ENCODE data around the gene SNX3. TPM values are rescaled to one million over a fixed set of nuclear protein-coding genes. Genes with fewer than 3 reads are reported as not detected.

SNX3 gene
- total RNA-seq, 1 experiment from 2014 or later = 158 TPM

GRCh38 chr6:108170332-108171290 lies 90.2 kb downstream of the SNX3 start:
- peaks cover 8% of the 10 kb centered on the region for H3K36me3 Mint-ChIP-seq (ENCODE audit: insufficient read depth, unreplicated experiment)
- no peaks in the 10 kb centered on the region for H3K9me3 Mint-ChIP-seq (ENCODE audit: low read depth, unreplicated experiment)
- no peak overlapping the region for H3K27ac Mint-ChIP-seq (ENCODE audit: unreplicated experiment)
- no peak for TF ChIP-seq CTCF (IDR thresholded peaks at IDR 0.05; ENCODE audit: unreplicated experiment)
- BruUV-seq (replicated peaks) = no TSS peak
- CTCF ChIA-PET = no interaction called here
- DNase-seq = no peak
- H3K27me3 Mint-ChIP-seq (ENCODE audit: unreplicated experiment) = peaks cover 62% of the 10 kb centered on the region
- no peaks in the 10 kb centered on the region for H3K4me1 Mint-ChIP-seq (ENCODE audit: low read depth, unreplicated experiment)
- intact Hi-C loops (cut with micrococcal nuclease; ENCODE audit: unreplicated experiment) = loop anchor here (10.0 kb wide), 1 partner anchor 324 kb away; no protein-coding TSS in a partner anchor
- H3K4me3 Mint-ChIP-seq (ENCODE audit: low read depth, unreplicated experiment) = no peak overlapping the region

- DNase-seq = no peak
- Mint-ChIP-seq H3K4me3 (ENCODE audit: low read depth, unreplicated experiment) (peak overlapping the region; percentile 60), H3K27me3 (ENCODE audit: unreplicated experiment) (peaks cover 64% of the 10 kb centered on the region), H3K36me3 (ENCODE audit: insufficient read depth, unreplicated experiment) (no peaks in the 10 kb centered on the region), H3K9me3 (ENCODE audit: low read depth, unreplicated experiment) (no peaks in the 10 kb centered on the region), H3K27ac (ENCODE audit: unreplicated experiment) (no peak overlapping the region), H3K4me1 (ENCODE audit: low read depth, unreplicated experiment) (no peaks in the 10 kb centered on the region)
- TF ChIP-seq CTCF (IDR thresholded peaks at IDR 0.05; ENCODE audit: unreplicated experiment) = no peak
- no TSS peak for BruUV-seq (replicated peaks)
- intact Hi-C loops (cut with micrococcal nuclease; ENCODE audit: unreplicated experiment) = loop anchor here (10.0 kb wide), 1 partner anchor 325 kb away; no protein-coding TSS in a partner anchor
- CTCF ChIA-PET = interaction anchor here (0.9 kb wide), 1 partner anchor 56 kb away, joined by 3 read pairs; no protein-coding TSS in a partner anchor
Observed at GRCh38 chr6:108169464-108170331, 91.1 kb downstream of the SNX3 start.

GRCh38 chr6:108168501-108169463 lies 92.1 kb downstream of the SNX3 start:
- H3K27me3 Mint-ChIP-seq (ENCODE audit: unreplicated experiment) = peaks cover 73% of the 10 kb centered on the region
- no peak overlapping the region for H3K27ac Mint-ChIP-seq (ENCODE audit: unreplicated experiment)
- no peaks in the 10 kb centered on the region for H3K4me1 Mint-ChIP-seq (ENCODE audit: low read depth, unreplicated experiment)
- CTCF ChIA-PET = interaction anchor here (0.6 to 0.9 kb wide), 2 partner anchors 44 to 56 kb away, joined by 3 to 5 read pairs; no protein-coding TSS in a partner anchor
- TF ChIP-seq CTCF (IDR thresholded peaks at IDR 0.05; ENCODE audit: unreplicated experiment) = peak; percentile 19
- intact Hi-C loops (cut with micrococcal nuclease; ENCODE audit: unreplicated experiment) = no loop called here
- H3K4me3 Mint-ChIP-seq (ENCODE audit: low read depth, unreplicated experiment) = peak overlapping the region; percentile 60
- peak; percentile 35 for DNase-seq
- no peaks in the 10 kb centered on the region for H3K36me3 Mint-ChIP-seq (ENCODE audit: insufficient read depth, unreplicated experiment)
- BruUV-seq (replicated peaks) = no TSS peak
- no peaks in the 10 kb centered on the region for H3K9me3 Mint-ChIP-seq (ENCODE audit: low read depth, unreplicated experiment)

All from Calu3 (cell line).